GM12865 (cell line): ENCODE measurements around the gene HLA-DQA1.
A peak's percentile ranks its signal among the peaks of the same experiment; 100 is the strongest.
"Not testable (repeated sequence)": the region's sequence is repeated elsewhere in the genome, so short reads cannot be mapped to it uniquely, and the experiment has no call there.

Experiments
- DNase-seq: peaks from one replicate; pipeline ENCODE4 v3.0.0; 2010; ENCODE audit warnings: low read depth
- H3K4me3 ChIP-seq: 2 replicates; pipeline ENCODE4 v1.5.1; 2011; ENCODE audit warnings: mild to moderate bottlenecking, low read depth, low read length, control low read depth
- TF ChIP-seq, protein P1 (sequence below): IDR thresholded peaks from 2 replicates; pipeline ENCODE4 v1.5.1; 2011; ENCODE audit warnings: low read length, control low read depth, low read depth, inconsistent platforms; ENCODE audit not compliant: insufficient read depth; ENCODE audit errors: missing control alignments

HLA-DQA1 gene

DNA sequence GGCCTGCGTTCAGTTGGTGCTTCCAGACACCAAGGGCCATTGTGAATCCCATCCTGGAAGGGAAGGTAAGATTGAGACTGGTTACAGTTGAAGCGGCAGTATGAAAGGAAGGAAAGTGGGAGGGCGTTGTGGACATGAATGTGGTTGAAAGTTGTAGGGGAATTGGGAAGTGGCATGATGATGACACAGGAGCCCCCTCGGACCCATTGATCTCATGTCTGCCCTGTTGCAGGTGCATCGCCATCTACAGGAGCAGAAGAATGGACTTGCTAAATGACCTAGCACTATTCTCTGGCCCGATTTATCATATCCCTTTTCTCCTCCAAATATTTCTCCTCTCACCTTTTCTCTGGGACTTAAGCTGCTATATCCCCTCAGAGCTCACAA is 5.5 kb downstream of the HLA-DQA1 start:
- H3K4me3 ChIP-seq, result no peak overlapping the region
- no peak for DNase-seq
- TF ChIP-seq, protein P1, sequence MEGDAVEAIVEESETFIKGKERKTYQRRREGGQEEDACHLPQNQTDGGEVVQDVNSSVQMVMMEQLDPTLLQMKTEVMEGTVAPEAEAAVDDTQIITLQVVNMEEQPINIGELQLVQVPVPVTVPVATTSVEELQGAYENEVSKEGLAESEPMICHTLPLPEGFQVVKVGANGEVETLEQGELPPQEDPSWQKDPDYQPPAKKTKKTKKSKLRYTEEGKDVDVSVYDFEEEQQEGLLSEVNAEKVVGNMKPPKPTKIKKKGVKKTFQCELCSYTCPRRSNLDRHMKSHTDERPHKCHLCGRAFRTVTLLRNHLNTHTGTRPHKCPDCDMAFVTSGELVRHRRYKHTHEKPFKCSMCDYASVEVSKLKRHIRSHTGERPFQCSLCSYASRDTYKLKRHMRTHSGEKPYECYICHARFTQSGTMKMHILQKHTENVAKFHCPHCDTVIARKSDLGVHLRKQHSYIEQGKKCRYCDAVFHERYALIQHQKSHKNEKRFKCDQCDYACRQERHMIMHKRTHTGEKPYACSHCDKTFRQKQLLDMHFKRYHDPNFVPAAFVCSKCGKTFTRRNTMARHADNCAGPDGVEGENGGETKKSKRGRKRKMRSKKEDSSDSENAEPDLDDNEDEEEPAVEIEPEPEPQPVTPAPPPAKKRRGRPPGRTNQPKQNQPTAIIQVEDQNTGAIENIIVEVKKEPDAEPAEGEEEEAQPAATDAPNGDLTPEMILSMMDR, result no peak

DNA sequence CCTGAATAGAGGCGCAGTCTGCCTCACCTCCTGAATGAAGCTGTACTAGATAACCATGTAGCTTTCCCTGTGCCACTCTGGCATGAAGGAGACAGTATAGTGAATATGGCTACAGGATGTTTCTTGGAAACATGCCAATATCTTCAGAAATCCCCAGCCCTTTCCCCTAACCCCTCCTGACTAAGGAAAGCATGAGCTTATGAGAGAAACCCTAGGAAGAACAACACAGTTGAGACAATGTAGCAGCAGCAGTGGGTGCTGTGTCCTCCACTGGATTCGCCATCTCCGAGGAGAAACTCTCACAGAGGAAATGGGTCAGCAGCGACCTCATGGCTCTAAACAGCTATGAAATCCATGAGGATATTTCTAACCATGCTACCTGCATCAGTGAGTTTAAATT is 6.7 kb downstream of the HLA-DQA1 start:
- DNase-seq, result no peak
- H3K4me3 ChIP-seq, result no peak overlapping the region
- TF ChIP-seq, protein P1, result no peak

DNA sequence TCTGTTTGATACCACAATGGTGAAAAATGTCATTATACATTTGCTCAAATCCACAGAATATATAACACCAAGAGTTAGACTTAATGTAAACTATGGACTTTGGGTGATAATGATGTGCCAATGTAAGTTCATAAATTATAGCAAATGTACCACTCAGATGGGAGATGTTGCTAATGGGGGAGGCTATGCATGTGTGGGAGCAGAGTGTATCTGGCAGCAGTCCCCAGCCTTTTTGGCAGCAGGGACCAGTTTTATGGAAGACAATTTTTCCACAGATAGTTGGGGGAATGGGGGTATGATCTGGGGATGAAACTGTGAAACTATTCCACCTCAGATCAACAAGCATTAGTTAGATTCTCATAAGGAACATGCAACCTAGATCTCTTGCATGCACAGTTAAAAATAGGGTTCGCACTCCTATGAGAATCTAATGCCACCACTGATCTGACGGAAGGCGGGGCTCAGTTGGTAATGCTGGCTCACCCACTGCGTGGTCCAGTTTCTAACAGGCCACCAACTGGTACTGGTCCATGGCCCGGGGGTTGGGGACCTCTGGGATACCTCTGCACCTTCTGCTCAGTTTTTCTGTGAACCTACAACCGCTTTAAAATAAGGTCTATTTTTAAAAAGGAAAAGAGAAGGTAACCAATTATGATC is 8.0 kb downstream of the HLA-DQA1 start:
- no peak overlapping the region for H3K4me3 ChIP-seq
- TF ChIP-seq, protein P1, result no peak
- no peak for DNase-seq

DNA sequence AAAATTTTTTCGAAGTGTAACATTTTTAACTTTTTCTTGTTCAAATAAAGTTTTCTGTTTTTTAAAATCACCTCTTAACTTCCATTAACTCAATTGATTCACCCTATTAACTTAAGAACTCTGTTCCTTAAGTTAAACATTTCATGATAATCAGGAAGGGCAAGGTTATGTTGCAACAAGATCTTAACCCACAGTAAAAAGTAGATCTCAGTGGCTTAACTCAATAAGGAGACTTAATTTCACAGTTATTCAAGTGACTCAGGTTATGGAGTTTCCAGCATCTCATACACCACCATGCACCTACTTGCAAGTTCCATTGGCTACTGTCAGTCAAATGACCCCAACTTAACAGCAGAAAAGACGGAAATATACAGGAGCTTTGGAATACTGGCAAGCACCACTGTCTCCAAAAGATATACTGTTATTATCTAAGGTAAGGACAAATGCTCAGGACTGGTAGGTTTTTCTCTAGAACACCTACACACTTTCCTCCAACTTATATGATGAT is 18.1 kb downstream of the HLA-DQA1 start:
- no peak overlapping the region for H3K4me3 ChIP-seq
- DNase-seq, result no peak
- TF ChIP-seq, protein P1, result no peak

DNA sequence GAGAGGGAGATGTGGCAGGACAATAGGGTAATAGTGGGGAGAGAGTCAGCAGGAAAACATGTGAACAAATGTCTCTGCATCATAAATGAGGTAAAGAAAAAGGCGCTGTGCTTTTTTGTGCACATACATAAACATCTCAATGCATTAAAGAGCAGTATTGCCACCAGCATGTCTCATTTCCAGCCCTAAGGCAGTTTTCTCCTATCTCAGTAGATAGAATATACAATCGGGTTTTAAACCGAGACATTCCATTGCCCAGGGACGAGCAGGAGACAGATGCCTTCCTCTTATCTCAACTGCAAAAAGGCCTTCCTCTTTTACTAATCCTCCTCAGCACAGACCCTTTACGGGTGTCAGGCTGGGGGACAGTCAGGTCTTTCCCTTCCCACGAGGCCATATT is 20.1 kb downstream of the HLA-DQA1 start:
- not testable (repeated sequence) for DNase-seq, H3K4me3 ChIP-seq

DNA sequence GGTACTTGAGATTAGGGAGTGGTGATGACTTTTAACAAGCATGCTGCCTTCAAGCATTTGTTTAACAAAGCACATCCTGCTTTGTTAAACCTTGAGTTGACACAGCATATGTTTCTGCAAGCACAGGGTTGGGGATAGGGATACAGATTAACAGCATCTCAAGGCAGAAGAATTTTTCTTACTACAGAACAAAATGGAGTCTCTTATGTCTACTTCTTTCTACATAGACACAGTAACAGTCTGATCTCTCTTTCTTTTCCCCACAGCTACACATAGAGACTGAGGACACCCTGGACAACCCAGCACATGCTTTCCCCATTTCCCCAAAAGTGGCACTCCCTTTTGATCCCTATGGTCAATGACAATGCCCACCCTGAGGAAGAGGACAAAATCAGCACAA is 20.6 kb downstream of the HLA-DQA1 start:
- DNase-seq, H3K4me3 ChIP-seq: not testable (repeated sequence)

DNA sequence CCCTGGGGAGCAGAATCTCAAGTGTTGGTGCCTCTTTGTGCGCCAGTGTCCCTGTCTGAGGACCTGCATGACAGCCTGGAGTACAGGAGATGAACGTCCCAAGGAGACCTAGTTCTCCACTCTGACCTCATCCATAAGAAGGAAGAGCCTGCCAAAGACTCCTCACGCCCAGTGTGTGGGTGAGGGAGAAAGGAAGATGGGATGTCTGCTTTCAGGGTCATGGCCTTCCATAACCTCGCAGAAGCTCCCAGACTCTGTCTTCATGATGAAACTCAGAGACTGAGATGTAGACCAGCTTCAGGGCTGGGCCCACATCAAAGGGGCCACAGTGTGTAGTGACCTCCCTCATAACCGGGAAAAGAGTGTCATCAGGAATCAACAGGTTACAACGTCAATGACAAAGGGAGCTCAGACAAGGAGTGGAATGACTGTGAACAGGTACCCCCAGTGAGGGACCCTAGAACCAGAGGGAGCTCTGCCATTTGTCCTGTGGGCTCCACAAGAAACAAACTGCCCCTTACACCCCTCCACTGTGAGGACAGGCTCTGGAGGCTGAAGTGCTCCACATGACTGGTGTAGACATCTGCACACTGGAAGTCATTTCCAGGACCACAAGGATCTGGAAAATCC is 21.2 kb downstream of the HLA-DQA1 start:
- H3K4me3 ChIP-seq, result no peak overlapping the region
- DNase-seq, result no peak
- TF ChIP-seq, protein P1, result no peak

DNA sequence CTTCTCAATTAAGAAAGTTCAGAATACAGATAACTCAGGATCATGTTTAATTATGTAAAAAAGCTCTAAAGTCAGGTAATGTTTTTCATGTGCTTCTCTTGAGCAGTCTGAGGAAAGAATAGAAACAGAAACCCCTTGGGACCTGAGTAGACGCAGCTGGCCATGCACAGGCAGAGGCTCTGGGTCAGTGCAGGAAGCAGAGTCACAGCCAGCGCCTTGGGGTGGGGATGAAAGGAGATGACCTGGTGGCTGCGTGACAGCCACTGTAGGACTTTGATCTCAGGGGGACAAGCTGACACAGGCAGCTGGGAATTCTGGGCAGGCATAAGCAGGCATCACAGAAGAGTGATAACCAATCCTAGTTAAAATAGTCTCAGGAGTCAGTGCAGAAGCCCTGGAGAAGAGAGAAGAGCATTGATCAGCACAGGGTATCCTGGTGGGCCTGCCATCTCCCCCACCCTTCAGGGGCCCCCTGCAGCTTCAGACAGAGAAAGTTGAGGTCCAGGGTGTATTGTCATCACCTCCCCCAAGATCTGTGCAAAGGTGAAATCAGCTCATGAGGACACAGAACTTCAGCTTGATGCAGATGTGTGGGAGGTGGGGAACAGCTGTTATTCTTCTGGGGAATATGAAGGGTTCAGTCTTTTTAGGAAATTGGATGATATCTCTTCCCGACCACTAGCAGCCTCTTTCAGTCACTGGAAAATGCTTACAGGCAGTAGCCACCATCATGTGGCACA is 22.8 kb downstream of the HLA-DQA1 start:
- TF ChIP-seq, protein P1, result no peak
- no peak overlapping the region for H3K4me3 ChIP-seq
- peak; percentile 63 for DNase-seq
